Measurements from ENCODE around the gene AHDC1. TPM values are rescaled to one million over a fixed set of nuclear protein-coding genes. Genes with fewer than 3 reads are reported as not detected.

The AHDC1 gene
- total and polyA plus RNA-seq, 10 of the 15 experiments (the other 5 are each of a cell fraction or from before 2014, with no cell fraction given), result 0.21 to 13.0 (median 1.4) TPM

DNA sequence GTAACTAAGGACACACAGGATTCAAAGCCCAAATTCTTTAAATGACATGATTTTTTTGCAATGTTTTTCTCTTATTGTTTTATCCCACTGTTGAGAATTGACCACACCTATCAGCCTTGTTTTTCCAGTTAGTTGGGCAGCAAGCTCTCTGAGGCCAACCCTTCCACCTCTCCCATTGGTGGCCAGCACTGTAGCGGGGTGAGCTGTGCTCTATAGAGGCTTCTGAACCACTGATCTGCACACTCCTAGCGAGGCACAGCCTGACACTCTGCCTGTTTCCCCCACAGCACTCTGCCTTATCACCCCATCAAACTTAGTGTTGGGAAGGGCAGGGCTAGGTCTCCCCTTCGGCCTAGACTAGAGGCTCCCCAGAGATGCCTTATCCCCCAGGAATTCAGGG lies 19.5 kb downstream of the AHDC1 start (continued):
- TF ChIP-seq, protein P1, sequence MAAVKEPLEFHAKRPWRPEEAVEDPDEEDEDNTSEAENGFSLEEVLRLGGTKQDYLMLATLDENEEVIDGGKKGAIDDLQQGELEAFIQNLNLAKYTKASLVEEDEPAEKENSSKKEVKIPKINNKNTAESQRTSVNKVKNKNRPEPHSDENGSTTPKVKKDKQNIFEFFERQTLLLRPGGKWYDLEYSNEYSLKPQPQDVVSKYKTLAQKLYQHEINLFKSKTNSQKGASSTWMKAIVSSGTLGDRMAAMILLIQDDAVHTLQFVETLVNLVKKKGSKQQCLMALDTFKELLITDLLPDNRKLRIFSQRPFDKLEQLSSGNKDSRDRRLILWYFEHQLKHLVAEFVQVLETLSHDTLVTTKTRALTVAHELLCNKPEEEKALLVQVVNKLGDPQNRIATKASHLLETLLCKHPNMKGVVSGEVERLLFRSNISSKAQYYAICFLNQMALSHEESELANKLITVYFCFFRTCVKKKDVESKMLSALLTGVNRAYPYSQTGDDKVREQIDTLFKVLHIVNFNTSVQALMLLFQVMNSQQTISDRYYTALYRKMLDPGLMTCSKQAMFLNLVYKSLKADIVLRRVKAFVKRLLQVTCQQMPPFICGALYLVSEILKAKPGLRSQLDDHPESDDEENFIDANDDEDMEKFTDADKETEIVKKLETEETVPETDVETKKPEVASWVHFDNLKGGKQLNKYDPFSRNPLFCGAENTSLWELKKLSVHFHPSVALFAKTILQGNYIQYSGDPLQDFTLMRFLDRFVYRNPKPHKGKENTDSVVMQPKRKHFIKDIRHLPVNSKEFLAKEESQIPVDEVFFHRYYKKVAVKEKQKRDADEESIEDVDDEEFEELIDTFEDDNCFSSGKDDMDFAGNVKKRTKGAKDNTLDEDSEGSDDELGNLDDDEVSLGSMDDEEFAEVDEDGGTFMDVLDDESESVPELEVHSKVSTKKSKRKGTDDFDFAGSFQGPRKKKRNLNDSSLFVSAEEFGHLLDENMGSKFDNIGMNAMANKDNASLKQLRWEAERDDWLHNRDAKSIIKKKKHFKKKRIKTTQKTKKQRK (IDR thresholded peaks at IDR 0.05; ENCODE audit: low read depth, low read length), result no peak
- TF ChIP-seq IKZF1 (conservative IDR thresholded peaks at IDR 0.05) (no peak), PML (IDR thresholded peaks at IDR 0.05; ENCODE audit: low read length) (no peak), RBBP5 (conservative IDR thresholded peaks at IDR 0.05) (no peak), CHD1 (IDR thresholded peaks at IDR 0.05; ENCODE audit: low read depth, low read length) (no peak), GABPA (IDR thresholded peaks at IDR 0.05; ENCODE audit: low read depth) (no peak), JUND (IDR thresholded peaks at IDR 0.05; ENCODE audit: low read depth, low read length) (no peak), TCF7 (IDR thresholded peaks at IDR 0.05; ENCODE audit: borderline replicate concordance) (no peak), YY1 (IDR thresholded peaks at IDR 0.05; ENCODE audit: low read depth, low read length) (no peak), YBX1 (IDR thresholded peaks at IDR 0.05) (no peak)
- TF ChIP-seq, protein P2, sequence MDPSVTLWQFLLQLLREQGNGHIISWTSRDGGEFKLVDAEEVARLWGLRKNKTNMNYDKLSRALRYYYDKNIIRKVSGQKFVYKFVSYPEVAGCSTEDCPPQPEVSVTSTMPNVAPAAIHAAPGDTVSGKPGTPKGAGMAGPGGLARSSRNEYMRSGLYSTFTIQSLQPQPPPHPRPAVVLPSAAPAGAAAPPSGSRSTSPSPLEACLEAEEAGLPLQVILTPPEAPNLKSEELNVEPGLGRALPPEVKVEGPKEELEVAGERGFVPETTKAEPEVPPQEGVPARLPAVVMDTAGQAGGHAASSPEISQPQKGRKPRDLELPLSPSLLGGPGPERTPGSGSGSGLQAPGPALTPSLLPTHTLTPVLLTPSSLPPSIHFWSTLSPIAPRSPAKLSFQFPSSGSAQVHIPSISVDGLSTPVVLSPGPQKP (IDR thresholded peaks at IDR 0.05; ENCODE audit: low read depth, low read length), result no peak
- TF ChIP-seq, protein P3, sequence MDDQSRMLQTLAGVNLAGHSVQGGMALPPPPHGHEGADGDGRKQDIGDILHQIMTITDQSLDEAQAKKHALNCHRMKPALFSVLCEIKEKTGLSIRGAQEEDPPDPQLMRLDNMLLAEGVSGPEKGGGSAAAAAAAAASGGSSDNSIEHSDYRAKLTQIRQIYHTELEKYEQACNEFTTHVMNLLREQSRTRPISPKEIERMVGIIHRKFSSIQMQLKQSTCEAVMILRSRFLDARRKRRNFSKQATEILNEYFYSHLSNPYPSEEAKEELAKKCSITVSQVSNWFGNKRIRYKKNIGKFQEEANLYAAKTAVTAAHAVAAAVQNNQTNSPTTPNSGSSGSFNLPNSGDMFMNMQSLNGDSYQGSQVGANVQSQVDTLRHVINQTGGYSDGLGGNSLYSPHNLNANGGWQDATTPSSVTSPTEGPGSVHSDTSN (IDR thresholded peaks at IDR 0.05; ENCODE audit: insufficient replicate concordance, low read depth, low read length), result no peak
- TF ChIP-seq, protein P4, sequence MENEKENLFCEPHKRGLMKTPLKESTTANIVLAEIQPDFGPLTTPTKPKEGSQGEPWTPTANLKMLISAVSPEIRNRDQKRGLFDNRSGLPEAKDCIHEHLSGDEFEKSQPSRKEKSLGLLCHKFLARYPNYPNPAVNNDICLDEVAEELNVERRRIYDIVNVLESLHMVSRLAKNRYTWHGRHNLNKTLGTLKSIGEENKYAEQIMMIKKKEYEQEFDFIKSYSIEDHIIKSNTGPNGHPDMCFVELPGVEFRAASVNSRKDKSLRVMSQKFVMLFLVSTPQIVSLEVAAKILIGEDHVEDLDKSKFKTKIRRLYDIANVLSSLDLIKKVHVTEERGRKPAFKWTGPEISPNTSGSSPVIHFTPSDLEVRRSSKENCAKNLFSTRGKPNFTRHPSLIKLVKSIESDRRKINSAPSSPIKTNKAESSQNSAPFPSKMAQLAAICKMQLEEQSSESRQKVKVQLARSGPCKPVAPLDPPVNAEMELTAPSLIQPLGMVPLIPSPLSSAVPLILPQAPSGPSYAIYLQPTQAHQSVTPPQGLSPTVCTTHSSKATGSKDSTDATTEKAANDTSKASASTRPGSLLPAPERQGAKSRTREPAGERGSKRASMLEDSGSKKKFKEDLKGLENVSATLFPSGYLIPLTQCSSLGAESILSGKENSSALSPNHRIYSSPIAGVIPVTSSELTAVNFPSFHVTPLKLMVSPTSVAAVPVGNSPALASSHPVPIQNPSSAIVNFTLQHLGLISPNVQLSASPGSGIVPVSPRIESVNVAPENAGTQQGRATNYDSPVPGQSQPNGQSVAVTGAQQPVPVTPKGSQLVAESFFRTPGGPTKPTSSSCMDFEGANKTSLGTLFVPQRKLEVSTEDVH (IDR thresholded peaks at IDR 0.05; ENCODE audit: low read depth, partially characterized antibody), result no peak
